RWPE2 (cell line): ENCODE results near the gene SATB2.
A peak's percentile ranks its signal among the peaks of the same experiment; 100 is the strongest.

Experiments
- ATAC-seq: fragments of 200-7000 bp; cut with Tn5 transposase; 3 replicates; pipeline ENCODE4 v1.9.1; 2021; ENCODE audit warnings: low read depth
- DNase-seq: peaks from one replicate; pipeline ENCODE4 v3.0.0-alpha.2; 2020; ENCODE audit warnings: low spot score
- H3K27ac ChIP-seq: fragments of 450-650 bp; 2 replicates; pipeline ENCODE4 v1.5.1; 2017; ENCODE audit warnings: mild to moderate bottlenecking; ENCODE audit not compliant: poor library complexity, severe bottlenecking
- H3K27me3 ChIP-seq: fragments of 250-450 bp; sonication (Bioruptor Pico); 2 replicates; pipeline ENCODE4 v1.5.1; 2021; ENCODE audit warnings: mild to moderate bottlenecking, moderate library complexity; ENCODE audit not compliant: insufficient read depth, poor library complexity, severe bottlenecking
- H3K36me3 ChIP-seq: fragments of 250-450 bp; sonication (Bioruptor Pico); 2 replicates; pipeline ENCODE4 v1.5.1; 2020; ENCODE audit warnings: low read depth, mild to moderate bottlenecking, moderate library complexity
- H3K4me1 ChIP-seq: fragments of 250-450 bp; sonication (Bioruptor Pico); 2 replicates; pipeline ENCODE4 v1.5.1; 2021; ENCODE audit warnings: mild to moderate bottlenecking, moderate library complexity; ENCODE audit not compliant: insufficient read depth, poor library complexity, severe bottlenecking
- H3K4me3 ChIP-seq: fragments of 250-450 bp; sonication (Bioruptor Pico); 2 replicates; pipeline ENCODE4 v1.5.1; 2021; ENCODE audit warnings: mild to moderate bottlenecking, moderate library complexity; ENCODE audit not compliant: severe bottlenecking
- H3K9me3 ChIP-seq: fragments of 250-450 bp; sonication (Bioruptor Pico); 2 replicates; pipeline ENCODE4 v1.5.1; 2021; ENCODE audit warnings: mild to moderate bottlenecking, moderate library complexity; ENCODE audit not compliant: severe bottlenecking
- CTCF ChIP-seq: fragments of 450-650 bp; IDR thresholded peaks from one replicate; pipeline ENCODE4 v1.5.1; 2017; ENCODE audit warnings: mild to moderate bottlenecking, moderate library complexity; ENCODE audit not compliant: poor library complexity, severe bottlenecking

SATB2 gene

DNA sequence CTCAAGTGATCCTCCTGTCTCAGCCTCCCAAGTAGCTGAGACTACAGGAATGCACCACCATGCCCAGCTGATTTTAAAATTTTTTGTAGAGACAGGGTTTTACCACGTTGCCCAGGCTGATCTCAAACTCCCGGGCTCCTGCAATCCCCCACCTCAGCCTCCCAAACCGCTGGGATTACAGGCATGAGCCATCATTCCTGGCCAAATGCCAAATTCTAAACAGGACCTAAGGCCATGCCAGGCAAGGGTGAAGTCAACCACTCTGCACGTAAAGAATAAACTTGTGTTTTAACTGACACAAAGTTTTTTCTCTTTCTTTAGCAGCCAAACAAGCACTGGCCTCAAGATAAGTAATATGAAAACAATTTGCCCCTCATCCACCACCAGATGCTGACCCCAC is 37.4 kb upstream of the SATB2 start:
- H3K36me3 ChIP-seq: no peaks in the 10 kb centered on the region
- peaks cover 2% of the 10 kb centered on the region for H3K27me3 ChIP-seq
- ATAC-seq: peak; percentile 72
- no peak for DNase-seq
- TF ChIP-seq CTCF: no peak
- H3K4me3 ChIP-seq: no peak overlapping the region
- H3K9me3 ChIP-seq: no peaks in the 10 kb centered on the region
- H3K4me1 ChIP-seq: no peaks in the 10 kb centered on the region
- H3K27ac ChIP-seq: no peak overlapping the region

GRCh38 chr2:199490049-199490448 is 32.3 kb upstream of the SATB2 start:
- no peaks in the 10 kb centered on the region for H3K4me1 ChIP-seq
- DNase-seq (no peak), ATAC-seq (no peak)
- H3K27me3 ChIP-seq: no peaks in the 10 kb centered on the region
- no peak overlapping the region for H3K4me3 ChIP-seq
- H3K36me3 ChIP-seq: no peaks in the 10 kb centered on the region
- no peaks in the 10 kb centered on the region for H3K9me3 ChIP-seq
- H3K27ac ChIP-seq: no peak overlapping the region
- TF ChIP-seq CTCF: no peak

DNA sequence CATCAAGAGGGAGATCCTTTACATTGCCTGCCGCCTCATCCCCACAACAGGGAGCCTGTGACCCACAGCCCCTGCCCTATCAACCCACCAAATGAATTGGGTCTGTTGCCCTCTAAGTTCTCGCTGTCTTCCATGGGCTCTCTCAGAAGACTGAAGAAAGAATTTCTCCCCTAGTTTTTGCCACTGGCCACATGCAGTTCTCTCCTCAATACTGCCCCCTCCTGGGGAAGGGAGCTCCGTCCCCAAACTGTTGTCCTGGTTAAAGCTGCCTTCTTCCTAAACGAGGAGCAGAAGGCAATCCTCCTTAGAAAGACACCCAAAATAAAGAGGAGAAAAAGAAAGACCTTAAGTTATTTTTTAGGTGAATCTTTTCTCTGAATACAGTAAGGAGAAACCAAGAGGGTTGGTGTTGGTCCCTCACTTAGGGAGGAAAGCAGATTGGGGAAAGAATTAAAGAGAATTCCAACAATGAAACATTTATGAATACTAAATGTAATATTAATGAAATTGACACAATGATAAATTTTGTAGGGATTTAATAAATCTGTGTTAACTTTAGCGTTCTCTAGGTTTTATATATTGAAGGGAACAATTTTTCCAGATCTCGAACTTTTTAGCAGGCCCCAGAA is 31.1 kb upstream of the SATB2 start:
- no peaks in the 10 kb centered on the region for H3K36me3 ChIP-seq
- H3K9me3 ChIP-seq: no peaks in the 10 kb centered on the region
- H3K27ac ChIP-seq: no peak overlapping the region
- DNase-seq (no peak), ATAC-seq (no peak)
- no peaks in the 10 kb centered on the region for H3K27me3 ChIP-seq
- no peaks in the 10 kb centered on the region for H3K4me1 ChIP-seq
- H3K4me3 ChIP-seq: no peak overlapping the region
- peak; percentile 64 for TF ChIP-seq CTCF

GRCh38 chr2:199485732-199486335 is 28.1 kb upstream of the SATB2 start:
- Histone ChIP-seq H3K36me3 (no peaks in the 10 kb centered on the region), H3K4me1 (no peaks in the 10 kb centered on the region), H3K27ac (no peak overlapping the region), H3K27me3 (no peaks in the 10 kb centered on the region), H3K9me3 (no peaks in the 10 kb centered on the region), H3K4me3 (no peak overlapping the region)
- DNase-seq (no peak), ATAC-seq (peak; percentile 72)
- peak; percentile 73 for TF ChIP-seq CTCF

GRCh38 chr2:199484927-199485326 is 27.2 kb upstream of the SATB2 start:
- no peak overlapping the region for H3K27ac ChIP-seq
- H3K4me3 ChIP-seq: no peak overlapping the region
- ATAC-seq (peak; percentile 68; the same call in 2 of the 3 replicates), DNase-seq (no peak)
- no peak for TF ChIP-seq CTCF
- no peaks in the 10 kb centered on the region for H3K36me3 ChIP-seq
- no peaks in the 10 kb centered on the region for H3K27me3 ChIP-seq
- H3K4me1 ChIP-seq: no peaks in the 10 kb centered on the region
- no peaks in the 10 kb centered on the region for H3K9me3 ChIP-seq
